ENCODE measurements around the gene CCNJ. TPM values are rescaled to one million over a fixed set of nuclear protein-coding genes. Genes with fewer than 3 reads are reported as not detected.

The CCNJ gene
- total and polyA plus RNA-seq, 9 of the 15 experiments (the other 6 are each of a cell fraction or from before 2014, with no cell fraction given): 0.69 to 15.7 (median 9.2) TPM

DNA sequence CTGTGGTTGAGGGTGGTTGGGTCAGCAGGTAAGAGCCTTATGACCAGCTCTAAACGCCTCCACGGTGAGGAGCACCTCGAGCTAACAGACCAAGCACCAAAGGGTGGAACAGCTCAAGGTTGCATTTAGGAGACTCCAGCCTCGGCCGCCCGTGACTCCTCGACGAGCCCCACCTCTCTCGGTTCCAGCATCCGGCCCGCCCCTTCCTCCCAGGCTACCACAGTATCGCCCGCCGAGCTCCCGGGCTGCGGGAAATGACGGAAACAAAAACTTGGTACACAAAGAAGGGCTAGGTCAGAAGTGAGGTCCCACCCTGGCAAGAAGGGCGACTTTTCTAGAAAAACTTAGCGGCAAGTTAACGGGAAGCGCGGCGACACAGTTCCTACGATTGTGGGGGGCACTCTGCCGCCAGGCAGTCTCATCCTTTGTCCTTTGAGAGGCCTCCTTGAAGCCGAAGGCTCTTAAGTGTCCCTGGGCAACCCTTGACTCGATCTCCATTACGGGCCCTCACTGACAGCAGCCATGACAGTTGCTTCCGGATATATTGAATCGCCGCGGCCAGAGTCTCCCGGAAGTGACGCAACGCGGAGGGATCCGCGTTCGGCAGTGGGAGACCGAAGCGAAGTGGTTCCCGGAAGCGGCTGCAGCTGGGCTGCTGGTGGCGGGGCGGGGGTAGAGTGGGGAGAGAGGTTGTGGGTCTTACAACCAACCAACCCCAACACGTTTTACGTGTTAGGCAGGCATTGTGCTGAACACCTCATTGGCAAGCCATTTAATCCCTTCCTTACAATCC, 46.5 kb downstream of the CCNJ start (continued):
- TF ChIP-seq TEAD1 (CRISPR knock-in tag; IDR thresholded peaks at IDR 0.05): peak in 1 of 2 experiments; percentile 44; a peak in 1 of 4 replicates
- no peak for TF ChIP-seq RREB1 (CRISPR knock-in tag; IDR thresholded peaks at IDR 0.05)
- no peak for TF ChIP-seq ZNF174 (CRISPR knock-in tag; IDR thresholded peaks at IDR 0.05)
- no peak for TF ChIP-seq IRF1 (CRISPR knock-in tag; IDR thresholded peaks at IDR 0.05; ENCODE audit: borderline replicate concordance)
- TF ChIP-seq SRF (CRISPR knock-in tag; IDR thresholded peaks at IDR 0.05): no peak; a peak in 1 of 4 replicates
- no peak for TF ChIP-seq SAFB (IDR thresholded peaks at IDR 0.05; ENCODE audit: borderline replicate concordance, low read depth, low read length)
- TF ChIP-seq BRD9 (IDR thresholded peaks at IDR 0.05; ENCODE audit: low read depth, partially characterized antibody): peak; percentile 84
- no peak; the same call in 1 of the 2 replicates for TF ChIP-seq ATF1 (CRISPR knock-in tag; IDR thresholded peaks at IDR 0.05)
- peak; percentile 97 for TF ChIP-seq ATF1 (tag; IDR thresholded peaks at IDR 0.05)
- TF ChIP-seq HDAC3 (IDR thresholded peaks at IDR 0.05; ENCODE audit: borderline replicate concordance, partially characterized antibody): no peak
- TF ChIP-seq ZFP30 (CRISPR knock-in tag; IDR thresholded peaks at IDR 0.05; ENCODE audit: borderline replicate concordance): no peak
- TF ChIP-seq IRF2 (CRISPR knock-in tag; IDR thresholded peaks at IDR 0.05): no peak
- TF ChIP-seq E2F6 (IDR thresholded peaks at IDR 0.05; ENCODE audit: borderline replicate concordance in 1 of 2, extremely low read depth in 1 of 2, insufficient read depth in 1 of 2, insufficient read length in 1 of 2, low read depth in 1 of 2, low read length in 1 of 2, poor library complexity in 1 of 2, severe bottlenecking in 1 of 2): peak; percentile 5 to 51
- 0 out of 4 replicates have a peak, but pooled peaks of 1 of the 2 experiments have one; percentile 25 for TF ChIP-seq FOXA3 (CRISPR knock-in tag; conservative IDR thresholded peaks at IDR 0.05 in 1 of 2, IDR thresholded peaks at IDR 0.05 in 1 of 2)
- TF ChIP-seq ZNF280A (IDR thresholded peaks at IDR 0.05; ENCODE audit: low read depth, partially characterized antibody): no peak
- no peak for TF ChIP-seq XRCC4 (IDR thresholded peaks at IDR 0.05; ENCODE audit: extremely low read depth, insufficient read depth, insufficient read length)
- no peak for TF ChIP-seq TSC22D4 (tag; IDR thresholded peaks at IDR 0.05)

Measured in K562 (cell line).